WTC11 (cell line): Measurements from ENCODE around the gene ZNF385A. TPM values are rescaled to one million over a fixed set of nuclear protein-coding genes. Genes with fewer than 3 reads are reported as not detected.

Experiments used
- ATAC-seq: fragments of 200-7000 bp; cut with Tn5 transposase; 2 replicates; pipeline ENCODE4 v1.10.0; 2021; ENCODE audit warnings: mild to moderate bottlenecking, moderate library complexity
- CTCF ChIA-PET: fragments of 300-600 bp; sonication (Branson Sonifier 250); formaldehyde crosslinking; loops from one replicate; lab custom pipeline; 2021; ENCODE audit warnings: antibody characterized with exemption; lab: Charles Lee
- POLR2A ChIA-PET: fragments of 350-600 bp; sonication (Branson Sonifier 250); formaldehyde crosslinking; loops from one replicate; lab custom pipeline; 2021; ENCODE audit warnings: antibody characterized with exemption; lab: Charles Lee
- DNase-seq: peaks from one replicate; pipeline ENCODE4 v3.0.0; 2021; ENCODE audit warnings: low spot score
- H3K27ac Mint-ChIP-seq: 2 replicates; pipeline ENCODE4 v1.8.0; 2021; ENCODE audit warnings: mixed read lengths
- H3K27me3 Mint-ChIP-seq: 2 replicates; pipeline ENCODE4 v1.8.0; 2021; ENCODE audit warnings: low read depth, mild to moderate bottlenecking, moderate library complexity, mixed read lengths
- H3K36me3 Mint-ChIP-seq: 2 replicates; pipeline ENCODE4 v1.8.0; 2021; ENCODE audit warnings: mixed read lengths
- H3K4me1 Mint-ChIP-seq: 2 replicates; pipeline ENCODE4 v1.8.0; 2022; ENCODE audit warnings: mixed read lengths
- H3K4me3 Mint-ChIP-seq: 2 replicates; pipeline ENCODE4 v1.8.0; 2021; ENCODE audit warnings: mild to moderate bottlenecking, moderate library complexity, mixed read lengths
- H3K9me3 Mint-ChIP-seq: 2 replicates; pipeline ENCODE4 v1.8.0; 2021; ENCODE audit warnings: mixed read lengths
- ETV6 ChIP-seq: sonication (generic); formaldehyde crosslinking; IDR thresholded peaks from 2 replicates; pipeline ENCODE4 v1.8.1; 2022; ENCODE audit warnings: mild to moderate bottlenecking, missing genetic modification reagents
- IRF1 ChIP-seq: sonication (generic); formaldehyde crosslinking; IDR thresholded peaks from 2 replicates; pipeline ENCODE4 v1.8.0; 2023; ENCODE audit warnings: missing genetic modification reagents
- JUN ChIP-seq: sonication (generic); formaldehyde crosslinking; IDR thresholded peaks from 2 replicates; pipeline ENCODE4 v1.8.0; 2023; ENCODE audit warnings: mild to moderate bottlenecking, missing genetic modification reagents
- MYBL2 ChIP-seq: sonication (generic); formaldehyde crosslinking; IDR thresholded peaks from 2 replicates; pipeline ENCODE4 v1.8.1; 2023; ENCODE audit warnings: mild to moderate bottlenecking, moderate library complexity, missing genetic modification reagents
- NR2C2 ChIP-seq: sonication (generic); formaldehyde crosslinking; IDR thresholded peaks from 2 replicates; pipeline ENCODE4 v1.8.0; 2022; ENCODE audit warnings: mild to moderate bottlenecking, missing genetic modification reagents
- RELA ChIP-seq: sonication (generic); formaldehyde crosslinking; IDR thresholded peaks from 2 replicates; pipeline ENCODE4 v1.8.1; 2022; ENCODE audit warnings: missing genetic modification reagents, mild to moderate bottlenecking, borderline replicate concordance
- RORB ChIP-seq: fragments of 250-450 bp; sonication (Bioruptor Pico); IDR thresholded peaks from 2 replicates; pipeline ENCODE4 v1.9.0; 2021; ENCODE audit warnings: mild to moderate bottlenecking
- SMAD3 ChIP-seq: sonication (generic); formaldehyde crosslinking; IDR thresholded peaks from 2 replicates; pipeline ENCODE4 v1.8.0; 2022; ENCODE audit warnings: missing genetic modification reagents, mild to moderate bottlenecking, borderline replicate concordance
- TEAD4 ChIP-seq: sonication (generic); formaldehyde crosslinking; IDR thresholded peaks from 2 replicates; pipeline ENCODE4 v1.8.0; 2022; ENCODE audit warnings: mild to moderate bottlenecking, missing genetic modification reagents
- ZBTB21 ChIP-seq: sonication (generic); formaldehyde crosslinking; IDR thresholded peaks from 2 replicates; pipeline ENCODE4 v1.8.1; 2023; ENCODE audit warnings: mild to moderate bottlenecking, missing genetic modification reagents, borderline replicate concordance
- ZBTB43 ChIP-seq: sonication (generic); formaldehyde crosslinking; IDR thresholded peaks from 2 replicates; pipeline ENCODE4 v1.8.1; 2023; ENCODE audit warnings: mild to moderate bottlenecking, missing genetic modification reagents
- ZNF138 ChIP-seq: sonication (generic); formaldehyde crosslinking; conservative IDR thresholded peaks from 2 replicates; pipeline ENCODE4 v1.8.1; 2022; ENCODE audit warnings: mild to moderate bottlenecking, moderate library complexity, missing genetic modification reagents
- ZNF232 ChIP-seq: sonication (generic); formaldehyde crosslinking; IDR thresholded peaks from 2 replicates; pipeline ENCODE4 v1.8.0; 2022; ENCODE audit warnings: mild to moderate bottlenecking, missing genetic modification reagents
- ZNF425 ChIP-seq: fragments of 250-450 bp; sonication (Bioruptor Pico); conservative IDR thresholded peaks from 2 replicates; pipeline ENCODE4 v1.9.0; 2021; ENCODE audit warnings: mild to moderate bottlenecking
- total RNA-seq: library from RNA; stranded (reverse); gene quantifications from 3 replicates; pipeline ENCODE4 v1.2.3, GENCODE V29; 2021

The ZNF385A gene
- total RNA-seq, 1 experiment from 2014 or later = 23.5 TPM

GRCh38 chr12:54377797-54378515 lies 6.6 kb downstream of the ZNF385A start:
- Mint-ChIP-seq H3K4me1 (peaks cover 16% of the 10 kb centered on the region), H3K27ac (no peak overlapping the region), H3K9me3 (no peaks in the 10 kb centered on the region), H3K27me3 (peaks cover 10% of the 10 kb centered on the region), H3K4me3 (peak overlapping the region; percentile 82), H3K36me3 (peaks cover 10% of the 10 kb centered on the region; the same call in 1 of the 2 replicates)
- TF ChIP-seq ZNF425 (CRISPR knock-in tag) = no peak
- ChIA-PET POLR2A (interaction anchor here (0.6 to 1.8 kb wide), 3 partner anchors 15 to 117 kb away, joined by 3 to 5 read pairs (median 4); no protein-coding TSS in a partner anchor), CTCF (interaction anchor here (1.4 to 4.3 kb wide), 20 partner anchors 7 to 162 kb away, joined by 3 to 167 read pairs (median 23); partner anchors contain the start of genes CBX5 and HNRNPA1)
- ATAC-seq = no peak
- no peak for DNase-seq

GRCh38 chr12:54377007-54377406 lies 7.5 kb downstream of the ZNF385A start:
- TF ChIP-seq RORB (no peak), ZBTB43 (CRISPR knock-in tag) (no peak)
- ChIA-PET POLR2A (no interaction called here), CTCF (interaction anchor here (0.9 to 3.5 kb wide), 2 partner anchors 9 to 23 kb away, joined by 3 to 45 read pairs; no protein-coding TSS in a partner anchor)
- H3K4me3 Mint-ChIP-seq = no peak overlapping the region; the same call in 1 of the 2 replicates
- H3K36me3 Mint-ChIP-seq = peaks cover 16% of the 10 kb centered on the region
- H3K27ac Mint-ChIP-seq = no peak overlapping the region
- no peaks in the 10 kb centered on the region for H3K9me3 Mint-ChIP-seq
- H3K4me1 Mint-ChIP-seq = peaks cover 16% of the 10 kb centered on the region
- ATAC-seq (no peak), DNase-seq (no peak)
- peaks cover 10% of the 10 kb centered on the region for H3K27me3 Mint-ChIP-seq

- Mint-ChIP-seq H3K27ac (no peak overlapping the region), H3K27me3 (peaks cover 10% of the 10 kb centered on the region), H3K4me1 (peaks cover 16% of the 10 kb centered on the region), H3K9me3 (no peaks in the 10 kb centered on the region), H3K4me3 (no peak overlapping the region), H3K36me3 (peaks cover 18% of the 10 kb centered on the region)
- TF ChIP-seq ZNF138 (CRISPR knock-in tag) = no peak
- TF ChIP-seq IRF1 (CRISPR knock-in tag) = no peak
- TF ChIP-seq ZBTB21 (CRISPR knock-in tag) = no peak
- no peak for TF ChIP-seq MYBL2
- TF ChIP-seq ZNF232 = no peak
- TF ChIP-seq ZBTB43 (CRISPR knock-in tag) = no peak
- no peak for TF ChIP-seq SMAD3
- no peak for TF ChIP-seq JUN (CRISPR knock-in tag)
- no peak for TF ChIP-seq RELA (CRISPR knock-in tag)
- TF ChIP-seq NR2C2 = no peak
- no peak for TF ChIP-seq TEAD4
- no peak for TF ChIP-seq ETV6 (CRISPR knock-in tag)
- ChIA-PET POLR2A (no interaction called here), CTCF (interaction anchor here (0.9 kb wide), 1 partner anchor 23 kb away, joined by 3 read pairs; no protein-coding TSS in a partner anchor)
- ATAC-seq (no peak), DNase-seq (no peak)
Observed at GRCh38 chr12:54376596-54376995, 7.9 kb downstream of the ZNF385A start.
